ENCODE results near the gene PAPOLG.
"Not testable (repeated sequence)": the region's sequence is repeated elsewhere in the genome, so short reads cannot be mapped to it uniquely, and the experiment has no call there.

The PAPOLG gene

DNA sequence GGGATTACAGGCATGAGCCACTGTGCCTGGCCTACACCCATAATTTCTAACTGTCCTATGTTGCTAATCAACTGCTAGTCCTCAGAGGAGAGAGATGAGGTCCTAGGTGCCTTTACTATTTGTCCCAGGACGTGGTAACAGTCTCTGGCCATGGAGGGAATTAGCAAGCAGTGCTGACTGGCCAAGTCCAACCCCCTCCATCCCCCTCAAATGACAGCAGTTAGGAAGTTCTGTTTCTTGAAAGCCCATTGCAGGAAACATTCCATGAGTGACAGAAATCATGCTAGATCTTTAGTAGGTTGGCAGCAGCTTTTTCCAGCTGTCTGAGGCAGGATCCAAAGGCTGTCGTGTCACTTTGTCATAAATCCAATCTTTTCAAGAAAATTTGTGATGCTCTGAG is 69.6 kb downstream of the PAPOLG start:
- DNase-seq, result no peak

GRCh38 chr2:60826111-60826510 is 70.0 kb downstream of the PAPOLG start:
- no peak for DNase-seq

DNA sequence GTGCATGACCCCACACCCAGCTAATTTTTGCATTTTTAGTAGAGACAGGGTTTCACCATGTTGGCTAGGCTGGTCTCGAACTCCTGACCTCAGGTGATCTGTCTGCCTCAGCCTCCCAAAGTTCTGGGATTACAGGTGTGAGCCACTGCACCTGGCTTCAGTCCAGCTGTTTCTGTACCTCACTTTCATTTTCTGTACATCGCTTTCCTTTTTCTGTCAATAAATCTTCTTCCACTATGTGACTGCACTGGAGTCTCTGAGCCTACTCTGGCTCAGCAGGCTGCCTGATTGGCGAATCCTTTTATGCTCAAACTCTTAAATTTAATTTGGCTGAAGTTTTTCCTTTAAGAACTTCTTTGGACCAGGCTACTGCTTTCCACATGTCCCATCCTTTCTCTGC is 70.8 kb downstream of the PAPOLG start:
- DNase-seq, result not testable (repeated sequence)

DNA sequence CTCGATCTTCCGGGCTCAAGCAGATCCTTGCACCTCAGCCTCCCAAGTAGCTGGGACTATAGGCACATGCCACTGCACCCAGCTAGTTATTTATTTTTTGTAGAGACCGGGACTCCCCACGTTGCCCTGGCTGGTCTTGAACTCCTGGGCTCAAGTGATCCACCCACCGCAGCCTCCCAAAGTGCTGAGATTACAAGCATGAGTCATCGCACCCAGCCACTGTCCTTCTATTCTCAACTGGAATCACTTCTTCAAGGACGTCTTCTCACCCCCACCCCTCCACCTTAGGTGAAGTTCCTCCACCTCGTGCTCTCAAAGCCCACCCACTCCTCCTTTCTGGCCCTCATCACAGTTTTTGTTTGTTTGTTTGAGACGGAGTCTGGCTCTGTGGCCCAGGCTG is 71.3 kb downstream of the PAPOLG start:
- no peak for DNase-seq

DNA sequence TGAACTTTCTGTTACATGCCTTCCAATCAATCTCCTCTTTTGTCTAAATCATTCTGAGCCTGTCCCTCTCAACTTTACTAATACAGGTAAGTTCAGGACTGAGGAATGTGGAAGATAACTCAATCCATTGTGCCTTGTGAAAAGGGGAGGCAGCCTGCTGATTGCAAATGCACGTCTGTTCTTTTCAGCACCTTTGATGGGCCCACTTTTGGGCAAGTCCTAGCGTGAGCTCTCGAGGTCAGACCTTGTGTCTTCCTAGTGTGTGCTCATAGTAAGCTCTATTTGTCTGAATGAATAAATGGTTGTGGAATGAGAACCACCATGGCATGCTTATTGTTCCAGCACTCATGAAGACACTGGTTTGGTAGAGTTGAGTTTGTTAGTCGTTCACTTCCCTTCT is 74.9 kb downstream of the PAPOLG start:
- no peak for DNase-seq

DNA sequence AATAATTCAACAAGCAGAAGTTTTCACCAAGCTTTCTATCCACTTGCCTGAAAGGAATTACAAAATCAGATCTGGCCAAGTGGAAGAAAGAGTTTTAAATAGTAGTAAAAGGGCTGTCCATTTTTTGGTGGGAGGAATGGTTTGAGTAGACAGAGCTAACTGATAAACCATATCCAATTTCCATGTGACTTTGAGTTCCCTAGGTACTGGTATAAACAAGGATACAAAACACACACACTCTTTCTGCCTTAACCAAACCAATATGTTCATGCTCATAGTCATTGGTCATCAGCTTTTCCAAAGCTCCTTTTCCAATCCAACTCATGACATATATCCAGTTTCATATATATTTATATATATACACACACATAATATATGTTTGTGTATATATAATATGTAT is 75.9 kb downstream of the PAPOLG start:
- no peak for DNase-seq

GRCh38 chr2:60832621-60833020 is 76.6 kb downstream of the PAPOLG start:
- no peak for DNase-seq

GRCh38 chr2:60834270-60834717 is 78.2 kb downstream of the PAPOLG start:
- DNase-seq, result no peak

DNA sequence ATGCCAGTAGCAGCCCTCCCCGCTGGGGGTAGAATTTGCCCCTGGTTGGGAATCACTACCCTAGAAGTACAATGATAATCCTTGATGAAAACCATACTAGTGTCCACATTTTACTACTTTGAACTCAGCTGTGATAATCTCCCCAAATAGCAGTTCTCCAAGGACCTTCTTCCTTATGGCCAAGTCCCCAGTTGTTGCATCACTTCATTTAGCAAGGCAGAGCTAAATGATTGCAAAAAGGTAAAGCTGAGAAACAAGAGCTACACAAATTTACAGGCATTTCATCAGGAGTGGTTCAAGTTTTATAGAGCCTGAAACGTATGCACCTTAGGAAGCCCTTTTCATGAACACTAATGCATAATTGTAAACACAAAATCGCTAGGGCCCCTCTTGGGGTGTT is 80.4 kb downstream of the PAPOLG start:
- no peak for DNase-seq

- DNase-seq, result no peak
These were observed 81.1 kb downstream of the PAPOLG start for GRCh38 chr2:60837123-60837522.

GRCh38 chr2:60838481-60838880 is 82.4 kb downstream of the PAPOLG start:
- DNase-seq, result no peak

- DNase-seq, result no peak
These were observed 83.2 kb downstream of the PAPOLG start for GRCh38 chr2:60839126-60839813.

DNA sequence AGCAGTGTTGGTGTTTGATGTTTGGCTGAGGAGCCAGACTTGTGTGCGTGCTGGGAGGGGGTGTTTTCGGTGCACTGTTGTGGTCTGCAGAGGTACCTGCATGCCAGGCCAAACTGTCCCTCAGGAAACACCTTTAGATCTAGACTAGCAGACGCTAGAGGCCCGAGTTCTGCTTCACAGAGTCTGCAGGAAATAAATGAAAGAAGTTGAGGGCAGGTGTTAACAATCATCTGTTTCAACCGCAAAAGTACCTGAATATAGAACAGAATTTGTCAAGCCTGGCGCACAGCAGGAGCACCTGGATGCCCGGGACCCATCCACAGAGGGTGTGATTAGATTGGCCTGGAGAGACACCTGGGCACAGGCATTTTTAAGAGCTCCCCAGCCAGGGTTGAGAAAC is 84.8 kb downstream of the PAPOLG start:
- no peak for DNase-seq

DNA sequence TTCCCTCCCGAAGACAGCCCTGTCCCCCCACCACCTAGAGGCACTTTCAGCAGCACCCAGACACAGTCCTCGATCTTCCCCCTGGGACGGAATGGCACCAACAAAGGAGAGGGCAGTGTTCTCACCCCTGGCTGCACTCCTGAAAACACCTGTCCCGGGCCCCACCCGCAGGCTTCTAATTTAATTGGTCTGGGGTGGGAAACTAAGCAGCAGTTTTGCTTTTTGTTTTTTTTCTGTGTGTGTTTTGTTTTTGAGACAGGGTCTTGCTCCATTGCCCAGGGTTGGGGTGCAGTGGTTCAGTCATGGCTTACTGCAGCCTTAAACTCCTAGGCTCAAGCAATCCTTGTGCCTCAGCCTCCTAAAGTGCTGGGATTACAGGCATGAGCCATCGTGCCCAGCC is 86.9 kb downstream of the PAPOLG start:
- DNase-seq, result no peak

GRCh38 chr2:60844105-60844504 is 88.0 kb downstream of the PAPOLG start:
- DNase-seq, result no peak

DNA sequence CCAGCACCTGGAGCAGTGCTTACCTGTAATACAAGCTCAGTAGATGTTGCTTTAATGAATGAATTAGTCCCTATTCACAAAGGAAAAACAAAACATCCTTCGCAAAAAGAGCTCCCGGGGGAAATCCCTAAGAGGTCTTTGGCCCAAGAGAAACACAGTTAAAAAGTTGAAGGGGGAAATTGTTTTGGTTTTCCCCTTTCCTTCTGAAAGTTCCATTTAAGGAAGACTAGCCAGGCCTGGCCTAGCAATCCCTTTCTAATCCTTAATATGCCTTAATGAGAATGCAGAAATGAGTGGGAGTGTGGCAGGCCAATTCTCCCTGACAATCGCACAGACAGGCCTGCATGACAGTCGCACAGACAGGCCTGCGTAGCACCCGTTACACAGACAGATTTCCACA is 91.8 kb downstream of the PAPOLG start:
- no peak for DNase-seq
